H1 (cell line): ENCODE measurements around the gene SUPT4H1. TPM values are rescaled to one million over a fixed set of nuclear protein-coding genes. Genes with fewer than 3 reads are reported as not detected.

ENCODE experiments used
- CTCF ChIA-PET: fragments of 300-600 bp; sonication (Branson Sonifier 250); formaldehyde crosslinking; loops from one replicate; lab custom pipeline; 2021; ENCODE audit not compliant: partially characterized antibody; lab: Charles Lee
- POLR2A ChIA-PET: fragments of 300-600 bp; sonication (Branson Sonifier 250); formaldehyde crosslinking; loops from one replicate; lab custom pipeline; 2021; ENCODE audit warnings: inconsistent platforms; ENCODE audit not compliant: partially characterized antibody; lab: Charles Lee
- DNase-seq, 2 experiments: peaks; one replicate each; pipeline versions ENCODE4 v3.0.0 to v3.0.0-alpha.2; 2010 to 2022; ENCODE audit warnings: low spot score in 2 of 2, low read depth in 1 of 2, mixed read lengths in 1 of 2
- FAIRE-seq: peaks from 2 replicates; lab custom pipeline; 2011; peaks lifted over from hg19 to GRCh38; lab: Jason Lieb, UNC
- H2AFZ ChIP-seq: 2 replicates; pipeline ENCODE4 v1.8.1; 2012; ENCODE audit warnings: low read length, inconsistent platforms
- H2AK5ac ChIP-seq: 2 replicates; pipeline ENCODE4 v1.6.1; 2013; ENCODE audit warnings: low read depth, low read length
- H2BK120ac ChIP-seq: replicated peaks from 2 replicates; pipeline ENCODE3; 2013; ENCODE audit warnings: low read depth, low read length, inconsistent platforms
- H2BK12ac ChIP-seq: 2 replicates; pipeline ENCODE4 v1.6.1; 2013; ENCODE audit warnings: low read depth, low read length
- H2BK15ac ChIP-seq: 2 replicates; pipeline ENCODE4 v1.6.1; 2013; ENCODE audit warnings: low read length
- H2BK20ac ChIP-seq: 2 replicates; pipeline ENCODE4 v1.6.1; 2013; ENCODE audit warnings: low read length
- H2BK5ac ChIP-seq: 2 replicates; pipeline ENCODE4 v1.6.1; 2013; ENCODE audit warnings: low read depth, low read length
- H3K14ac ChIP-seq: 2 replicates; pipeline ENCODE4 v1.6.1; 2013; ENCODE audit warnings: inconsistent platforms; ENCODE audit not compliant: insufficient read length
- H3K18ac ChIP-seq: 2 replicates; pipeline ENCODE4 v1.6.1; 2013; ENCODE audit warnings: low read length; ENCODE audit errors: extremely low read depth
- H3K23ac ChIP-seq: 2 replicates; pipeline ENCODE4 v1.6.1; 2013; ENCODE audit warnings: inconsistent platforms; ENCODE audit not compliant: insufficient read length
- H3K23me2 ChIP-seq: 2 replicates; pipeline ENCODE4 v1.6.1; 2013; ENCODE audit warnings: low read depth, low read length
- H3K27ac ChIP-seq: 2 replicates; pipeline ENCODE4 v1.6.1; 2011; ENCODE audit warnings: low read depth, low read length, inconsistent platforms
- H3K27me3 ChIP-seq, 4 experiments: replicated peaks in 1 of 4; 1 replicate in 1 of 4; 2 replicates in 3 of 4; pipeline versions ENCODE4 v1.6.1 to v1.8.1; 2011 to 2013; ENCODE audit warnings: low read length in 3 of 4, mild to moderate bottlenecking in 3 of 4, inconsistent platforms in 2 of 4, mixed read lengths in 2 of 4, moderate library complexity in 1 of 4; ENCODE audit not compliant: control insufficient read depth in 3 of 4, insufficient read depth in 3 of 4; ENCODE audit errors: extremely low read depth in 1 of 4
- H3K36me3 ChIP-seq, 4 experiments: 2 replicates each; pipeline versions ENCODE4 v1.6.1 to v1.8.1; 2011 to 2013; ENCODE audit warnings: mild to moderate bottlenecking in 4 of 4, low read length in 3 of 4, moderate library complexity in 2 of 4, control low read depth in 1 of 4, inconsistent platforms in 1 of 4; ENCODE audit not compliant: insufficient read depth in 4 of 4, control insufficient read depth in 2 of 4
- H3K4ac ChIP-seq: replicated peaks from 2 replicates; pipeline ENCODE3; 2013; ENCODE audit warnings: low read length, low read depth, mixed read lengths, inconsistent platforms; ENCODE audit not compliant: insufficient read length
- H3K4me1 ChIP-seq, 4 experiments: replicated peaks in 1 of 4; 1 replicate in 1 of 4; 2 replicates in 3 of 4; pipeline versions ENCODE4 v1.6.1 to v1.8.1; 2011 to 2013; ENCODE audit warnings: low read length in 3 of 4, inconsistent platforms in 2 of 4, mixed read lengths in 1 of 4; ENCODE audit not compliant: insufficient read depth in 4 of 4, control insufficient read depth in 3 of 4
- H3K4me2 ChIP-seq, 2 experiments: 2 replicates each; pipeline versions ENCODE4 v1.6.1 to v1.8.1; 2011 to 2013; ENCODE audit warnings: low read depth in 2 of 2, low read length in 2 of 2, control low read depth in 1 of 2, inconsistent platforms in 1 of 2, mild to moderate bottlenecking in 1 of 2; ENCODE audit not compliant: insufficient read depth in 1 of 2
- H3K4me3 ChIP-seq, 4 experiments: fragments of 200-600, 300-600 bp in 1 of 4; sonication (generic), shearing (Covaris generic), sonication (Bioruptor Twin) in 1 of 4; 2 replicates each; pipeline versions ENCODE4 v1.5.1 to v1.8.1; 2011 to 2016; ENCODE audit warnings: low read length in 4 of 4, low read depth in 3 of 4, control low read depth in 2 of 4, inconsistent platforms in 2 of 4, mild to moderate bottlenecking in 2 of 4, mixed read lengths in 1 of 4, moderate library complexity in 1 of 4; ENCODE audit not compliant: insufficient read depth in 2 of 4; ENCODE audit errors: extremely low read depth in 1 of 4
- H3K56ac ChIP-seq: replicated peaks from 2 replicates; pipeline ENCODE3; 2013; ENCODE audit warnings: low read depth, mild to moderate bottlenecking, mixed read lengths, low read length, inconsistent platforms; ENCODE audit not compliant: insufficient read length
- H3K79me1 ChIP-seq: 2 replicates; pipeline ENCODE4 v1.6.1; 2013; ENCODE audit warnings: low read depth, low read length, control low read depth
- H3K79me2 ChIP-seq, 2 experiments: 2 replicates each; pipeline versions ENCODE4 v1.6.1 to v1.8.1; 2012 to 2013; ENCODE audit warnings: low read length in 2 of 2, mild to moderate bottlenecking in 2 of 2, inconsistent platforms in 1 of 2; ENCODE audit not compliant: insufficient read depth in 2 of 2, control insufficient read depth in 1 of 2
- H3K9ac ChIP-seq, 4 experiments: replicated peaks in 1 of 4; 1 replicate in 1 of 4; 2 replicates in 3 of 4; pipeline versions ENCODE4 v1.6.1 to v1.8.1; 2011 to 2013; ENCODE audit warnings: low read depth in 3 of 4, low read length in 3 of 4, control low read depth in 2 of 4, mild to moderate bottlenecking in 2 of 4, moderate library complexity in 2 of 4, inconsistent platforms in 1 of 4; ENCODE audit errors: extremely low read depth in 1 of 4
- H3K9me3 ChIP-seq, 2 experiments: 2 replicates each; pipeline versions ENCODE4 v1.6.1 to v1.8.1; 2012 to 2013; ENCODE audit warnings: mild to moderate bottlenecking in 2 of 2, moderate library complexity in 2 of 2, control low read depth in 1 of 2, inconsistent platforms in 1 of 2, low read depth in 1 of 2, low read length in 1 of 2, mixed read lengths in 1 of 2; ENCODE audit not compliant: insufficient read depth in 2 of 2
- H4K20me1 ChIP-seq, 2 experiments: replicated peaks in 1 of 2; 2 replicates each; pipeline versions ENCODE3 to v1.8.1; 2011 to 2013; ENCODE audit warnings: inconsistent platforms in 2 of 2, low read length in 2 of 2, mild to moderate bottlenecking in 1 of 2; ENCODE audit not compliant: insufficient read depth in 2 of 2, control insufficient read depth in 1 of 2
- H4K5ac ChIP-seq: 2 replicates; pipeline ENCODE4 v1.6.1; 2013; ENCODE audit warnings: low read length, low read depth, mixed read lengths, inconsistent platforms; ENCODE audit not compliant: insufficient read length
- H4K8ac ChIP-seq: 2 replicates; pipeline ENCODE4 v1.8.0; 2013; ENCODE audit warnings: mild to moderate bottlenecking, moderate library complexity, low read length, inconsistent platforms; ENCODE audit not compliant: insufficient read depth; ENCODE audit errors: extremely low read depth
- H4K91ac ChIP-seq: replicated peaks from 2 replicates; pipeline ENCODE3; 2013; ENCODE audit warnings: low read length, mixed read lengths, inconsistent platforms; ENCODE audit not compliant: insufficient read length
- ASH2L ChIP-seq: fragments of 200-600, 300-600 bp; sonication (generic); IDR thresholded peaks from one replicate; pipeline ENCODE4 v1.7.1; 2017; ENCODE audit warnings: low read length
- BCL11A ChIP-seq, 2 experiments: IDR thresholded peaks; one replicate each; pipeline ENCODE4 v1.6.1; 2011; ENCODE audit warnings: low read depth in 2 of 2, low read length in 2 of 2, mild to moderate bottlenecking in 2 of 2
- CEBPB ChIP-seq: IDR thresholded peaks from 2 replicates; pipeline ENCODE4 v1.6.1; 2012; ENCODE audit warnings: low read depth, low read length
- EZH2 ChIP-seq: fragments of 200-600 bp; sonication (generic); IDR thresholded peaks from 2 replicates; pipeline ENCODE4 v1.7.1; 2012; ENCODE audit warnings: low read depth, mild to moderate bottlenecking, moderate library complexity, low read length, inconsistent platforms; ENCODE audit not compliant: severe bottlenecking
- GTF2F1 ChIP-seq: IDR thresholded peaks from 2 replicates; pipeline ENCODE4 v1.6.1; 2012; ENCODE audit warnings: low read depth, low read length, improper control_type of control experiment, borderline replicate concordance
- JUN ChIP-seq: IDR thresholded peaks from 2 replicates; pipeline ENCODE4 v1.6.1; 2011; ENCODE audit warnings: low read depth, mild to moderate bottlenecking, improper control_type of control experiment, low read length
- KDM1A ChIP-seq: fragments of 200-600, 300-600 bp; sonication (generic); IDR thresholded peaks from 2 replicates; pipeline ENCODE4 v1.7.1; 2016; ENCODE audit warnings: mild to moderate bottlenecking, low read length, borderline replicate concordance
- SAP30 ChIP-seq: fragments of 300-600 bp; sonication (generic); IDR thresholded peaks from 2 replicates; pipeline ENCODE4 v1.7.1; 2012; ENCODE audit warnings: low read length, moderate library complexity, mild to moderate bottlenecking, inconsistent platforms; ENCODE audit not compliant: insufficient read depth, insufficient replicate concordance
- SIN3A ChIP-seq, 2 experiments: IDR thresholded peaks in 1 of 2; conservative IDR thresholded peaks in 1 of 2; 2 replicates each; pipeline ENCODE4 v1.6.1; 2011 to 2012; ENCODE audit warnings: low read length in 2 of 2, improper control_type of control experiment in 1 of 2, low read depth in 1 of 2, mild to moderate bottlenecking in 1 of 2
- SIX5 ChIP-seq: IDR thresholded peaks from 2 replicates; pipeline ENCODE4 v1.6.1; 2011; ENCODE audit warnings: mild to moderate bottlenecking, low read depth, low read length
- WGBS, 2 experiments: shearing (Covaris generic) in 1 of 2; methylation state at CpG; one replicate each; pipeline versions ENCODE4 v1.1.6 to v1.1.7; 2013 to 2015; ENCODE audit warnings: low lambda C conversion rate in 2 of 2, mixed read lengths in 2 of 2, inconsistent platforms in 1 of 2, low coverage in 1 of 2, missing lambda C conversion rate in 1 of 2; ENCODE audit not compliant: insufficient replicate concordance in 2 of 2, insufficient coverage in 1 of 2, insufficient read length in 1 of 2; ENCODE audit errors: extremely low coverage in 1 of 2, missing lambda C conversion rate in 1 of 2; 5-methylcytosine and 5-hydroxymethylcytosine counted together
- polyA plus RNA-seq, 7 experiments: library from polyadenylated mRNA; depleted of rRNA in 3 of 7; stranded (reverse) in 5 of 7; unstranded in 2 of 7; fragments of >200 nt in 5 of 7; fragments of 200-250 nt in 2 of 7; gene quantifications; 1 replicate in 5 of 7; 2 replicates in 1 of 7; 4 replicates in 1 of 7; pipeline versions ENCODE4 v1.2.1 to v1.2.3, GENCODE V29; 2011 to 2013; ENCODE audit warnings: missing spikeins in 2 of 7, mixed read lengths in 2 of 7
- total RNA-seq: library from RNA; stranded (reverse); fragmentation: NEBNext Ultra II Directional; extraction: Animal tissue kit (Norgen Biotek cat#: 25700); gene quantifications from 2 replicates; pipeline ENCODE4 v1.2.1, GENCODE V29; 2021

Gene SUPT4H1
- total and polyA plus RNA-seq, 2 of the 8 experiments (the other 6 are each of a cell fraction or from before 2014, with no cell fraction given), result 112 to 143 TPM

DNA sequence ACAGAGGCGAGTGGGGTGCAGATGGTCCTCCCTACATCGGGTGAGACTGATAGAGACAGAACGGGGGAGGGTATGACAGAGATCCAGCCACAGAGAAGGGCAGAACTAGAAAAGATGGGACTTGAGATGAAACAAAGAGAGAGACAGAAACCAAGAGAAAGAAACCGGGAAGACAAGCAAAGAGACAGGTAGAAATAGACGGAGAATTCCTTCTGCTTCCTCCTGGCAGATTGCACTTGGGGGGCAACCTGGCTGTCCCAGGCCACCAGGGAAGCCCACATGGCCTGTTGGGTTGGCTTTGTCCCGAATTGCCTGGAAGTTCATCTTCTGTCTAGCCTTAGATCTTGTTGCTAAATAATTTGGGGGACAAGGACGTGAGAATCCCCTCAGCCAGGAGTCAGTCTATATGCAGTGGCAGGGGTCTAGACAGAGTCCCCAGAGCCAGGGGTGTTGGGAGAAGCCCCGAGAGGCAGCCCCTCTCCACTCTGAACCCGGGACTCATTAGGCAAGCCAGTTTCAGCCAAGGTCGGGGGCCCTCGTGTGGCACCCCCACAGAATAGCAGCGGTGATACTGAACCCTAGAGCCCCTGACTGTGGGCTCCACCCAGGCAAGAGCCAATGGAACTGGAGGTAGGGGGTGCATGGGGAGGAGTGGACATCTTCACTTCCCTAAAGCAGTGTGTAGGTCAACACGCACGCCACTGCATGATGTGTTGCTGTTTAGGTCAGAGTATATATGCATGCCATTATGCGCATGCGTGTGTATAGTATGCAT, 22.8 kb downstream of the SUPT4H1 start:
- Histone ChIP-seq H3K23me2 (peaks cover 8% of the 10 kb centered on the region), H3K79me2 (no peaks in the 10 kb centered on the region), H3K27ac (no peak overlapping the region), H3K36me3 (no peaks in the 10 kb centered on the region), H3K18ac (peak overlapping the region; percentile 81; the same call in 1 of the 2 replicates), H2AK5ac (no peak overlapping the region), H3K4ac (no peak overlapping the region), H3K56ac (no peak overlapping the region), H2BK5ac (no peak overlapping the region), H4K91ac (no peak overlapping the region), H3K4me1 (peaks cover 0 to 37% (median 26%) of the 10 kb centered on the region in 4 experiments; a peak in 6 of 7 replicates), H3K27me3 (peaks cover 0 to 7% (median 3%) of the 10 kb centered on the region in 4 experiments; a peak in 4 of 7 replicates), H3K79me1 (no peaks in the 10 kb centered on the region), H2BK120ac (no peak overlapping the region), H2AFZ (no peak overlapping the region), H3K4me2 (peak overlapping the region; percentile 62 to 72), H4K20me1 (peaks cover 0 to 2% of the 10 kb centered on the region in 2 experiments), H4K5ac (peak overlapping the region; percentile 41), H3K9ac (no peak overlapping the region; a peak in 1 of 7 replicates), H4K8ac (no peak overlapping the region; the same call in 1 of the 2 replicates), H3K4me3 (peak overlapping the region in 3 of 4 experiments; percentile 7 to 40 (median 21); a peak in 4 of 8 replicates), H3K23ac (no peak overlapping the region), H2BK20ac (0 out of 2 replicates have a peak overlapping the region, but pooled peaks have one; percentile 82), H3K14ac (no peak overlapping the region), H2BK12ac (peak overlapping the region; percentile 90; the same call in 1 of the 2 replicates), H3K9me3 (no peaks in the 10 kb centered on the region), H2BK15ac (peak overlapping the region; percentile 96; the same call in 1 of the 2 replicates)
- POLR2A ChIA-PET, result no interaction called here
- FAIRE-seq (no peak), DNase-seq (peak in 1 of 2 experiments; percentile 69)
- CTCF ChIA-PET, result interaction anchor here (1.9 to 21.9 kb wide), 2 partner anchors 10 to 24 kb away, joined by 7 to 384 read pairs; no protein-coding TSS in a partner anchor
- WGBS, 2 experiments, result 58% methylated on average over 16 of the region's 16 CpGs; no CpG with 5 or more reads in 1 of the 2 experiments
- TF ChIP-seq JUN (no peak), CEBPB (no peak), ASH2L (peak; percentile 17), SAP30 (peak; percentile 78), EZH2 (no peak), SIX5 (no peak), GTF2F1 (no peak), SIN3A (conservative IDR thresholded peaks at IDR 0.05 in 1 of 2, IDR thresholded peaks at IDR 0.05 in 1 of 2; ENCODE audit: low read depth in 1 of 2, low read length in 2 of 2) (no peak), BCL11A (IDR thresholded peaks at IDR 0.05; ENCODE audit: low read depth in 2 of 2, low read length in 2 of 2) (no peak), KDM1A (peak; percentile 39; the same call in 1 of the 2 replicates)
